Thyroid gland (tissue), 4 donors: Measurements from ENCODE around the gene CFAP20DC.

Source experiments
- CTCF ChIP-seq, 6 experiments: fragments of 200-600 bp in 3 of 6; fragments of 450-650 bp in 3 of 6; sonication (generic) in 3 of 6; IDR thresholded peaks; one replicate each; pipeline ENCODE4 v1.5.1; 2016 to 2019; ENCODE audit warnings: antibody characterized with exemption in 6 of 6, mild to moderate bottlenecking in 2 of 6, inconsistent platforms in 1 of 6, moderate library complexity in 1 of 6
- POLR2A ChIP-seq, 2 donors: fragments of 450-650 bp; IDR thresholded peaks; one replicate each; pipeline ENCODE4 v1.6.1; 2017; ENCODE audit warnings: antibody characterized with exemption in 2 of 2, mild to moderate bottlenecking in 2 of 2, moderate library complexity in 1 of 2

- TF ChIP-seq CTCF (IDR thresholded peaks at IDR 0.05) = no peak
- TF ChIP-seq POLR2A (IDR thresholded peaks at IDR 0.05) = no peak
Measured at GRCh38 chr3:59072681-59073080, 22.9 kb upstream of the CFAP20DC start.
